ENCODE data around the gene AVL9.
"Not testable (repeated sequence)": the region's sequence is repeated elsewhere in the genome, so short reads cannot be mapped to it uniquely, and the experiment has no call there.

AVL9 gene

DNA sequence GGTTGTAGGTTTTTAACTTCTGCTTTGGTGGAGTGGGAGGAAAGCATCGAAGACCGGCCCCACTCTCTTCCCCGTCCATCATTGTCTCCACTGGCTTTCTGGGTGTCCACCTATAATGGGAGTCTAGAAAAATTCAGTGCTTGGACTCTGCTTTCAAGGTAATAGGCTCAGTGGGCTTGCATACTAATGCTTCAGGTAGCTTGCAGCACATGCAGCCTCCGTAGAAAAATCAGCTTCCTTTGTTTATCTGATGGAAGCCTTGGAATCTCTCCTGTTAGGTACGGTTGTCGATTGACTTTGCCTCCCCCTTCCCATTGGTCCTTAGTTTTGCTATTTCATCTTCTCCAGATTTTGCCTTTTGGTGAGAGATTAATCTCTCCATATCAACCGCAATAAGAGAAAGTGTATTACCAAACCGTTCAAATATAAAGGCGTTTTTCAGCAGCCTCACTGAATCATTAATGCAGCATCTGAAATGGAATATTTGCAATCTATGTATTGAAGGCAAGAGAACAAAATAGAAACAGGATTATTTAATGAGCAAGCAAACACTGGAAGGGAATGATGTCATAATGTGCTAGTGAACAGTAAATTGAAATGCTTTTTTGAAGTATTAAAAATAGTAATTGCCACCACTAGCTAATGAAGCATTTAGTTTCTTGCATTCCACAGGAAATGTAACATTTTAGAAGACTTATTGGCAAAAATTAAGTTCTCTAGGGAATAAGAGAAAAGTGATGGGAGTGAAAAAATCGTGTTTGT is 944 bp downstream of the AVL9 start:
- DNase-seq (ENCODE audit: low read depth), result no peak

DNA sequence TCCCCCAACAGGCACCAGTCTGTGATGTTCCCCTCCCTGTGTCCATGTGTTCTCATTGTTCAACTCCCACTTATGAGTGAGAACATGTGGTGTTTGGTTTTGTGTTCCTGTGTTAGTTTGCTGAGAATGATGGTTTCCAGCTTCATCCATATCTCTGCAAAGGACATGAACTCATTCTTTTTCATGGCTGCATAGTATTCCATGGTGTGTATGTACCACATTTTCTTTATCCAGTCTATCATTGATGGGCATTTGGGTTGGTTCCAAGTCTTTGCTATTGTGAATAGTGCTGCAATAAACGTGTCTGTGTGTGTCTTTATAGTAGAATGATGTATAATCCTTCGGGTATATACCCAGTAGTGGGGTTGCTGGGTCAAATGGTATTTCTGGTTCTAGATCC is 4.5 kb downstream of the AVL9 start:
- not testable (repeated sequence) for DNase-seq (ENCODE audit: low read depth)

- not testable (repeated sequence) for DNase-seq (ENCODE audit: low read depth)
Measured at GRCh38 chr7:32500216-32500615, 4.9 kb downstream of the AVL9 start.

- no peak for DNase-seq (ENCODE audit: low read depth)
Measured at GRCh38 chr7:32500922-32501341, 5.6 kb downstream of the AVL9 start.

GRCh38 chr7:32501522-32501921 is 6.2 kb downstream of the AVL9 start:
- no peak for DNase-seq (ENCODE audit: low read depth)

- DNase-seq (ENCODE audit: low read depth), result no peak
Measured at GRCh38 chr7:32502728-32503127, 7.4 kb downstream of the AVL9 start.

GRCh38 chr7:32506266-32507054 is 11.2 kb downstream of the AVL9 start:
- no peak for DNase-seq (ENCODE audit: low read depth)

DNA sequence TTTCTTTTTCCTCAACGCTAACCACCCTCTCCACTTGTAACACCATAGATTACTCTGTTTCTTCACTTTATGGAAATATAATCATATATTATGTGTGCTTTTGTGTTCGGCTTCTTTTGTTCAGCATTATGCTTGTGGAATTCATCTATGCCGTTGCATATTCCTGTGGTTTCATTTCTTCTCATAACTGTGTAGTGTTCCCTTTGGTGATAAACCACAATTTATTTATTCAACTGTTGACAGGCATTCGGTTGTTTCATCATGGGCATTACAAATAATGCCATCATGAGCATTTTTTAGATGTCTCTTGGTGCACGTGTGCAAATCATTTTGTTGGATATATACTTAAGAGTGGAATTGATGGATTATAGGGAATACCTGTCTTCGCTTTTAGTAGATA is 12.1 kb downstream of the AVL9 start:
- no peak for DNase-seq (ENCODE audit: low read depth)

GRCh38 chr7:32511791-32512190 is 16.5 kb downstream of the AVL9 start:
- DNase-seq (ENCODE audit: low read depth), result no peak

- no peak for DNase-seq (ENCODE audit: low read depth)
Measured at GRCh38 chr7:32513210-32513609, 17.9 kb downstream of the AVL9 start.

DNA sequence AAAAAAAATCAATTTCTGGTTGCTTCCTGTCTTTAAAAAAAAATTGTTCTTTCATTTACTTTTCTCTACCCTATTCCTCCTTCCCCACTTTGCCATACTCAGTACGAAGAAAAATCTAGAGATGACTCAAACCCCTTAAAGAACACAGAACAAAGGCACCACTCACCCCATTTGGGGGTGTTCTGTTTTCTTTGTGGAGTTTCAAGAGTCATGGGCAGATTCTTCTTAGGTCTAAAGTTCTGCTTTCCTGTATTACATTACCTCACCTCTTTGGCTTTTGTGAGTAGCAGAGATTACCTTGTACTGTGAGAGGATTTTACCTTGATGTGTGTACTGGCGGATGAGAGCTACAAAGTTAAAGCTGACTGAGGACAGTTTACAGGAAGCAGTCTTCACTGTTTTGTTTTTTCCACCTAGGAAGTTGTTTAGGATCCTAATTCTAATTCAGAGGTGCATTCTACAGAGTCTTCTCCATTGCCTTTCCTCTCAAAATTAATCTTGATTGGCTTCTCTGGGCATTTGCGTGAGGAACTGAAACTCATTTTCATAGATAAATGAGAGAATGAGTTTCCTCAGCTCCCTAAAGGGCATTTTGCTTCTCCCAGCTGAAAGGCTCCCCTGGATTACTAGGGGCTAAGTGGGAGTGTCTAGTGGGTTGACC is 20.7 kb downstream of the AVL9 start:
- DNase-seq (ENCODE audit: low read depth), result no peak

DNA sequence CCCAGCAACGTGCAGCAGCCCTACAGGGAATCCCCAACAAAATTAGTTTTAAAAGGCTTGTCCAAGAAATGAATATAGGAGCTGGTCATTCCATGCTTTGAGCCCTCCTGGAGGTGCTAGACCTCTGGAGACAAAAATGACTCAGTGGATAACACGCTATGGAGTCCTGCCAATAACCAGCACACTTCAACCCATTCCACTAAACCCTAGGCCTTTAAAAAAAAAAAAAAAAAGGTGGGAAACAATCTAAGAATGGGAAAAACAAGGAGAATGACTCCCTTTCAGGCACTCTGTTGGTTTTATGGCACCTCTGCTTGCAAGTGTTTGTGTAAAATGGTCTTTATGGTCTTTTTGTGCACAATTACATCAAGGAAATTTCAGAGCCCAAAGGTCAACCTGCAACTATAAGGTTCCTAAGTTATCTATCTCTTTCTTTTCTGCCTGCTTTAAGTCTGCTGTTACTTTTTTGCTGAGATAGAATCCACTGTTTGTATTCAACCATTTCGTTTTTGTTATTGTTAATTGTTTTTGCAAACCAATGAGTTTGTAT is 21.3 kb downstream of the AVL9 start:
- no peak for DNase-seq (ENCODE audit: low read depth)

DNA sequence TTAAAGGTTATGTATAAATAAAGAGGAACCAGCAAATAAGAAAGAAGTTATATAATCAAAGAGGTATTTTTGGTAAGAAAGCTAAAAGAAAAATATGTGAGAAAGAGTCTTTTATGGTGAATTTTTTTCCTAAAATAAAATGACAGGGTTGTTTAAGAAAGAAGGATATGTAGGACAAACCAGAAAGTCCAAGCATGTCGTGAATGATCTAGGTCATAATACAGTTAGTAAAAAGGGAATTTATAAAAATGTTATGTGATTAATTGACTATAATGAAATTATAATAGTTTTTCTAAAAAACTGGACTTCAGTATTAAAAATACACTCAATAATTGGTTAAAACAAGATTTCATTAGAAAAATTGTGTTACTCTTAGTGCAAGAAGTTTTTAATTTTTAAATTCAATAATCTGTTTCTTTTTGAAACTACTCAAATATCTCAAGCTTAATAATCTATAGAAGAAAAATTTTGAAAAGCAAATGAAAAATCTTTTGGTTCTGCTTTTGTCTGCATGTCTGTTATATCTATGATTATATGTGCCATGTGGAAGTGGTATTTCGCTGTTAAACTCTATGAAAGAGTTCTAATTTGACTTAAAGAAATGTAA is 23.3 kb downstream of the AVL9 start:
- no peak for DNase-seq (ENCODE audit: low read depth)

DNA sequence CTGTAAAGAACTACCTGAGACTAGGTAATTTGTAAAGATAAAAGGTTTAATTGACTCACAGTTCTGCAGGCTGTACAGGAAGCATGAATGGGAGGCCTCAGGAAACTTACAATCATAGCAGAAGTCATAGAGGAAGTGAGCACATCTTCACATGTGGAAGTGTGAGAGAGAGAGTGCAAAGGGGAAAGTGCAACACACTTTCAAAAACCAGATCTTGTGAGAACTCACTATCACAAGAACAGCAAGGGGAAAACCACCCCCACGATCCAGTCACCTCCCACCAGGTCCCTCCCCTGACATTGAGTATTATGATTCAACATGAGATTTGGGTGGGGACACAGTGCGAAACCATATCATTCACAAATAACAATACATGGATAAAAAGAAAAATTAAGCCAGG is 24.5 kb downstream of the AVL9 start:
- DNase-seq (ENCODE audit: low read depth), result no peak

DNA sequence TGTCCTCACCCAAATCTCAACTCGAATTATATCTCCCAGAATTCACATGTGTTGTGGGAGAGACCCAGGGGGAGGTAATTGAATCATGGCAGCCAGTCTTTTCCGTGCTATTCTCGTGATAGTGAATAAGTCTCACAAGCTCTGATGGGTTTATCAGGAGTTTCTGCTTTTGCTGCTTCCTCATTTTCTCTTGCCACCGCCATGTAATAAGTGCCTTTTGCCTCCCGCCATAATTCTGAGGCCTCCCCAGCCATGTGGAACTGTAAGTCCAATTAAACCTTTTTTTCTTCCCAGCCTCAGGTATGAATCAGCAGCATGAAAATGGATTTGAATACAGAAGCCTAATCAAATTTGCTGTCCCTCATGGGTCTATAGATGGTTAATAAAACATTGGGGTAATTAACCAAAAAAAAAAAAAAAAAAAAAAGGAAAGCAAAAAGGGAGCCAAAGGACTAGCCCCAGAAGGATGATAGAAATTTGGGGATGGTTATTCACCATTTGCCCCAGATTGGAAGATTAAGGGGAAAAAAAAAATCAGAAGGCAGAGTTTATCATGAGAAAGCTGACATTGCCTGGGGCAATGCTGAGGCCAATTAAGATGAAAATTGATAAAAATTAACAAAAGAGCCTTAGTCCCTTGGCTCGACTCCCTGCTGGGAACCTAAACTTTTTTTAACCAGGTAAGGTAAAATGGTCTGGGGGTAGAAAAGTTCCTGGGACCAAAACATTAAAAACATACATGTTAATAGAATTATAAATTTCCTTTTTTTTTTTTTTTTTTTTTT is 27.6 kb downstream of the AVL9 start:
- no peak for DNase-seq (ENCODE audit: low read depth)

- no peak for DNase-seq (ENCODE audit: low read depth)
Measured at GRCh38 chr7:32524631-32525030, 29.3 kb downstream of the AVL9 start.

DNA sequence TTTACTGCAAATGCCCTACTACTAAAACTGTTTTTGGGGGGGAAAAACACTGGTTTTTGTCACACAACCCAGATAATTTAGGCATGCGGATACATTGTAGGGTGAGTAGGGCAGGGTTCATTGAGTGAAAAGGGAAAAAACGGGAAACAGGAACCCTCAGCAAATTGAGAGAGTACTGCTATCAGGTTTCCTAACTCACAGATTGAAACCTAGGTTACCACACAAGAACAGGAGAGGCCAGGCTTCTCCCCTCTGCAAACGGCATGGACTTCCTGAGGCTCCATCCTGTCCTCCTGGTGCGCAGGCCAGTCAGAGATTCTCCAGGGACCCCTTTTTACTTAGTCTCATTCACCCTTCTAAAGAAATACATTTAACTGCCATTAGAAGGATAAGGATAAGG is 30.6 kb downstream of the AVL9 start:
- no peak for DNase-seq (ENCODE audit: low read depth)

DNA sequence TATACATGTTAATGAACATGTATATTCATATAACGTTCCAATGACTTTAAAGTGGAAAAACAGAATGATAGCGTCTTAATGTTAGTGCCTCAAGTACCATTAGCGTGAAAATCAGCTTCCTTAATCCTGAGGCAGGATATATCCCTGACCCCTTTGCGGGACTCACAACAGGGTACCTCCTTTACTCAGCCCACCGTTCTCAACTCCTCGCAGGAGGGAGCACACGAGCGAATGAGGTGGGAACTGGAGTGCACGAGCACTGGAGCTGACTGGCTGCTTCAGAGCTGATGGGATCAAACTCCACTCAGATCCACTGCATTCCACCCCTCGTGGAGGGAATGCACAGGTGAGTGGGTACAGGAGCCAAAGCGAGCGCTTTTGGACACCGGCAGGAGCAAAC is 36.1 kb downstream of the AVL9 start:
- no peak for DNase-seq (ENCODE audit: low read depth)

DNA sequence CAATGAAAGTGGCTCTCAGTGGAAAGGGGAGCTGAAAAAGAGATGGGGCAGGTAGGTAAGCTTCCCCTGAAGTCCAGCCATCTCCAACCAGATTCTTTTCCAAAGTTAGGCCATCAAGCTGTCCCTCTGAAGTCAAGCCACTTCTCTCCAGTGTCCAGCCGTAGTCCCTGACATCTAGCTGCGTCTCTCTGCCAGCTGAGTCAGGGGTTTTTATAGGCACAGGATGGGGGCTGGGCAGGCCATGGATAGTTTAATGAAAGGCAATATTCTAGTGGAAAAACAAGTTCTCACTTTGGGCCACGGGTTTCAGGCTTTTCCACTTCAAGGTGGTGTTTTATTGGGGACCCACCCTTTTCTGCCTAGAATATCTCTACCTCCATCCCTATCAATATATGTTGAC is 36.8 kb downstream of the AVL9 start:
- no peak for DNase-seq (ENCODE audit: low read depth)

GRCh38 chr7:32532716-32533115 is 37.4 kb downstream of the AVL9 start:
- no peak for DNase-seq (ENCODE audit: low read depth)

- no peak for DNase-seq (ENCODE audit: low read depth)
Measured at GRCh38 chr7:32533276-32534029, 38.2 kb downstream of the AVL9 start.
